Lower lobe of right lung (tissue), 2 donors: ENCODE data around the gene NT5DC2. TPM values are rescaled to one million over a fixed set of nuclear protein-coding genes. Genes with fewer than 3 reads are reported as not detected.
A peak's percentile ranks its signal among the peaks of the same experiment; 100 is the strongest.

Experiments
- ATAC-seq, 2 donors: fragments of 200-7000 bp; cut with Tn5 transposase; one replicate each; pipeline ENCODE4 v1.9.1; 2020 to 2022; ENCODE audit warnings: mild to moderate bottlenecking in 2 of 2, moderate library complexity in 2 of 2
- DNase-seq: peaks from one replicate; pipeline ENCODE4 v3.0.0-alpha.2; 2020
- H3K27ac ChIP-seq: fragments of 200-600 bp; one replicate; pipeline ENCODE4 v1.8.0; 2022
- H3K27me3 ChIP-seq: fragments of 200-600 bp; one replicate; pipeline ENCODE4 v1.8.0; 2022; ENCODE audit warnings: low read depth
- H3K36me3 ChIP-seq: fragments of 200-600 bp; one replicate; pipeline ENCODE4 v1.8.0; 2022; ENCODE audit warnings: mild to moderate bottlenecking
- H3K4me1 ChIP-seq: fragments of 200-600 bp; one replicate; pipeline ENCODE4 v1.8.0; 2022
- H3K4me3 ChIP-seq: fragments of 200-600 bp; one replicate; pipeline ENCODE4 v1.8.0; 2022; ENCODE audit warnings: mild to moderate bottlenecking
- H3K9me3 ChIP-seq: fragments of 200-600 bp; one replicate; pipeline ENCODE4 v1.8.0; 2022
- intact Hi-C: fragments of 100-400 bp; cut with DNase I; formaldehyde crosslinking; loops from one replicate; pipeline ENCODE4 v1.11.0; 2022
- total RNA-seq: library from RNA; stranded (reverse); fragmentation: NEBNext Ultra II Directional; extraction: Animal tissue kit (Norgen Biotek cat#: 25700); gene quantifications from one replicate; pipeline ENCODE4 v1.2.1, GENCODE V29; 2021
- TF ChIP-seq, protein P1 (sequence below): fragments of 200-600 bp; IDR thresholded peaks from one replicate; pipeline ENCODE4 v1.8.0; 2022; ENCODE audit warnings: antibody characterized with exemption, mild to moderate bottlenecking
- donor health status: DM: no; HTN: yes; CAD: no; lungs with severe emphysema.

The NT5DC2 gene
- total RNA-seq, 1 donor from 2014 or later: 28.5 TPM

GRCh38 chr3:52536369-52537164, 2.9 kb upstream of the NT5DC2 start, which contains the start of gene UQCC5:
TSS of gene UQCC5 (plus strand) at chr3:52536605. CDS start at chr3:52536756, 151 bp downstream.
- DNase-seq (peak; percentile 99), ATAC-seq (peak; percentile 96 to 97)
- intact Hi-C loops: no loop called here
- Histone ChIP-seq H3K27me3 (no peaks in the 10 kb centered on the region), H3K4me1 (peaks cover 71% of the 10 kb centered on the region), H3K36me3 (peaks cover 18% of the 10 kb centered on the region), H3K4me3 (peak within 1 kb of the TSS; percentile 68), H3K27ac (peak within 1 kb of the TSS; percentile 89), H3K9me3 (no peaks in the 10 kb centered on the region)
- TF ChIP-seq, protein P1, sequence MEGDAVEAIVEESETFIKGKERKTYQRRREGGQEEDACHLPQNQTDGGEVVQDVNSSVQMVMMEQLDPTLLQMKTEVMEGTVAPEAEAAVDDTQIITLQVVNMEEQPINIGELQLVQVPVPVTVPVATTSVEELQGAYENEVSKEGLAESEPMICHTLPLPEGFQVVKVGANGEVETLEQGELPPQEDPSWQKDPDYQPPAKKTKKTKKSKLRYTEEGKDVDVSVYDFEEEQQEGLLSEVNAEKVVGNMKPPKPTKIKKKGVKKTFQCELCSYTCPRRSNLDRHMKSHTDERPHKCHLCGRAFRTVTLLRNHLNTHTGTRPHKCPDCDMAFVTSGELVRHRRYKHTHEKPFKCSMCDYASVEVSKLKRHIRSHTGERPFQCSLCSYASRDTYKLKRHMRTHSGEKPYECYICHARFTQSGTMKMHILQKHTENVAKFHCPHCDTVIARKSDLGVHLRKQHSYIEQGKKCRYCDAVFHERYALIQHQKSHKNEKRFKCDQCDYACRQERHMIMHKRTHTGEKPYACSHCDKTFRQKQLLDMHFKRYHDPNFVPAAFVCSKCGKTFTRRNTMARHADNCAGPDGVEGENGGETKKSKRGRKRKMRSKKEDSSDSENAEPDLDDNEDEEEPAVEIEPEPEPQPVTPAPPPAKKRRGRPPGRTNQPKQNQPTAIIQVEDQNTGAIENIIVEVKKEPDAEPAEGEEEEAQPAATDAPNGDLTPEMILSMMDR: peak; percentile 30

DNA sequence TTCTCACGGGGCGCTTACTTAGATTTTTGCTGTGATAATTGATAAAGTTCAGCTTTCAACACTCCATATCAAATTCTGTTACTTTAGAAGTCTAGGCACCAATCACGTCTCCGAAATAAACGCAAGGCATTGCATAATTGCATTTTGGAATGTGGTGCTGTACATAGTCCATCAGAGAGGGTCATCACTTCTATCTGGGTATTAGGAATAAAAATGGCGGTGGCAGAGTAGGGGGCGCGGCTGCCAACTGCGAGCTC, 2.4 kb upstream of the NT5DC2 start:
- peak overlapping the region; percentile 68 for H3K4me3 ChIP-seq
- intact Hi-C loops: no loop called here

DNA sequence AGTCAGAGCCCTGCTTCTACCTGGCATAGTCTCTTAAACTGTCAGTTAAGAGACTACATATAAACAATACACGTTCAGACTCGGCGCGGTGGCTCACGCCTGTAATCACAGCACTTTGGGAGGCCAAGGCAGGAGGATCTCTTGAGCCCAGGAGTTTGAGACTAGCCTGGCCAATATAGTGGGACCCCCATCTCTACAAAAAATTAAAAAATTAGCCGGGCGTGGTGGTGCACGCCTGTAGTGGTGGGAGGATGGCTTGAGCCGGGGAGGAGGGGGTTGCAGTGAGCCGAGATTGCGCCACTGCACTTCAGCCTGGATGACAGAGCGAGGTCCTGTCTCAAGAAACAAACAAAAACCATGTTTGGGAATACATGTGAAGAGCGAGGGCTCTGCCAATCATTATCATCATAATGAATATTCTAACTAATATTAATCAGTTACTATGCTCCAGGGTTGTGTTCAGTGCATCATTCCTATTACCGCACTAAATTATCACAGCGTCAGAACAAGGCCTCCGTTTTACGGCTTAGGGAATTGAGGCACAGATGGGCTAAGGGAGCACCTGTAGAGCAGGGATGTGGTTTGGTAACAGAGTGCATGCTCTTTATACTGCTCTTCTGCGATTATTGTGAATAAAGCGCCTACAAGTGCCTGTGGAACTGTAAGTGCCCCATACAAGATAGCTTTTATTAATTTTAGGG, 1.9 kb upstream of the NT5DC2 start:
- Histone ChIP-seq H3K27me3 (no peaks in the 10 kb centered on the region), H3K27ac (no peak overlapping the region), H3K9me3 (no peaks in the 10 kb centered on the region), H3K4me1 (peaks cover 81% of the 10 kb centered on the region), H3K36me3 (peaks cover 8% of the 10 kb centered on the region), H3K4me3 (peak overlapping the region; percentile 68)
- TF ChIP-seq, protein P1: no peak
- ATAC-seq: no peak
- DNase-seq: no peak
- intact Hi-C loops: no loop called here

More for the DNA sequence above, 2.4 kb upstream of the NT5DC2 start:
- Histone ChIP-seq H3K27me3 (no peaks in the 10 kb centered on the region), H3K27ac (no peak overlapping the region), H3K4me1 (peaks cover 77% of the 10 kb centered on the region), H3K36me3 (peaks cover 12% of the 10 kb centered on the region), H3K9me3 (no peaks in the 10 kb centered on the region)
- TF ChIP-seq, protein P1: no peak
- DNase-seq (no peak), ATAC-seq (no peak)

DNA sequence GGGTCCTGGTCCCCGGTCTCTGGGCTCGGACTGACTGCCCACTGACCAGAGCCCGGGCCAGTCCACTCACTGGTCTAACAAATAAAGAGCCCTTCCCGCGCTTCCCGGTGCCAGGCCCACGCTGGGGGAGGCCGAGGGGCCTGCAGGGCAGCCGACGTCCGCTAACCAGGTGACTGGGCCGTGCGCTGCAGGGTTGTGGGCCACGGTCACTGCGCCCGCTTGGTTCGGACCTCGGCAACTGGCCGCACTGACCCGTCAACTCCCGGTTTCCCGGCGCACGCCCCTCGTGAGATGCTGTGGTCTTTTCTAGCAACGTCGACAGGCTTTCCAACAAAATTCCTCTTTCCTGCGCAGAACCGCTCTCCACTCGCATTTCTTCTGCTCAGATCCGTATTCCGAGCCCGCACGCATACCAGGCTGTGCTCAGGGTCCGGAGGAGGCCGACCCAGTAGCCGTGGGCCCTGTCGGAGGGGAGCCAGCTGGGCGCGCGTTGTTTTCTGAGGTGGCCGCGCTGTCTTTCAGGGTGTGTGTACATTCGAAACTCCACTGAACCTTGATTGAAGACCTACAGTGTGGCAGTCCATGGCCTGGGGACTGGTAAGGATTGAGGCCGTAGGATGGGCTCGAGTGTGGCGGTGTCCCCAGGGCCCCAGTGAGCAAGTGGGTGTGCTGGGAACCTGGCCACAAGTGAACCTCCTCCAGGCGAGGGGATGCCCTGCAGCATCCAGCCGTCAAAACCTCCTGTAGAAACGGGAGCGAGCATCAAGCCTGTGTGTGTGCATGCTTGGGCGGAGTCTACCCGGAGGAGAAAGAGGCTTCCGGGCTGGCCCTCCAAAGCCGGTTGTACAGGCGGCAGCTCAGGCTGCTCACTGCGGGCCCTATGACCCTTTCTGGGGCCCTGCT, 875 bp upstream of the NT5DC2 start:
- DNase-seq: no peak
- Histone ChIP-seq H3K27ac (peak overlapping the region; percentile 77), H3K27me3 (no peaks in the 10 kb centered on the region), H3K4me3 (peak overlapping the region; percentile 64), H3K4me1 (peaks cover 81% of the 10 kb centered on the region), H3K36me3 (no peaks in the 10 kb centered on the region), H3K9me3 (no peaks in the 10 kb centered on the region)
- no peak for ATAC-seq
- TF ChIP-seq, protein P1: no peak
- intact Hi-C loops: no loop called here

DNA sequence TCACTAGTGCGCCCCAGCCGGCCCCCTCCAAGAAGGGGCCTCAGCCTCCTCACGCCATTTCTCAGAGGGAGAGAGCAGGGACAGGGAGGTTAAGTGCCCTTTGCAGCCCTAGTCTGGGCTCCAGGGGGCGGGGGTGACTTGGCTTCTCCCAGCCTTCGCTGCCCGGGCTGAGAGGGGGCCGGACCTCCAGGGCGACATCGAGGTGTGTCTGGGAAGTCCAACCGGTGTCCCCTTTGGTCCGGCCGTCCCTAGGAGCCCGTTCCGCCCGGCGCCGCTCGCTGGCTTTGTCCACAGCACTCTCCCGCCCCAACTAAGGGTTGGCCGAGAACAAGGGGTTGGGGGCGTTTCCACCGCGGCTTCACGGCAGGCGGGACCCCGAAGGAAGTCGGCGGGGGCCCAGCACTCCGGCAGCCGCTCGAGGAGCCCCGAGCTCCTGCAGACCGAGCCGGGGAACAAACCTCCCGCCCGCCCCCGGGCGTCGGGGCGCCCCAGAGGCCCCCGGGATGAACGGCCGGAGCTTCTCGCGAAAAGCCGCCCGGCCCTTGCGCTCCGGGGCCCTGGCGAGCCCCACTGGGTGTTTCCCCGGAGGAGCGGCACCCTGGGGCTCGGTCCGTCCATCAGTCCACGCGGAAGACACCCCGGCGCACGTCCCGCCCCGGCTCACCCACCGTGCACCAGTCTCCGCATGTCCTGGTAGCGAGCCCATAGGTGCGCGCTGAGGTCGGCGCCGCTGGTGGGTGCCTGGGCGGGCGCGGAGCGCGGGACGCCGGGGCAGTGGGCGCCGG, 627 bp downstream of the NT5DC2 start:
- H3K27me3 ChIP-seq: no peaks in the 10 kb centered on the region
- peak overlapping the region; percentile 60 for H3K27ac ChIP-seq
- intact Hi-C loops: no loop called here
- ATAC-seq: no peak
- H3K4me3 ChIP-seq: peak overlapping the region; percentile 70
- H3K9me3 ChIP-seq: no peaks in the 10 kb centered on the region
- H3K36me3 ChIP-seq: peaks cover 8% of the 10 kb centered on the region
- peaks cover 69% of the 10 kb centered on the region for H3K4me1 ChIP-seq
- DNase-seq: no peak
- TF ChIP-seq, protein P1: no peak
